GM21737 (cell line): Measurements from ENCODE around the gene GTF3C4.

Experiments
- ATAC-seq: cut with Tn5 transposase; IDR thresholded peaks from one replicate; pipeline ENCODE4 v1.9.1; 2021; ENCODE audit warnings: mild to moderate bottlenecking, moderate library complexity; ENCODE audit not compliant: unreplicated experiment

Gene GTF3C4

DNA sequence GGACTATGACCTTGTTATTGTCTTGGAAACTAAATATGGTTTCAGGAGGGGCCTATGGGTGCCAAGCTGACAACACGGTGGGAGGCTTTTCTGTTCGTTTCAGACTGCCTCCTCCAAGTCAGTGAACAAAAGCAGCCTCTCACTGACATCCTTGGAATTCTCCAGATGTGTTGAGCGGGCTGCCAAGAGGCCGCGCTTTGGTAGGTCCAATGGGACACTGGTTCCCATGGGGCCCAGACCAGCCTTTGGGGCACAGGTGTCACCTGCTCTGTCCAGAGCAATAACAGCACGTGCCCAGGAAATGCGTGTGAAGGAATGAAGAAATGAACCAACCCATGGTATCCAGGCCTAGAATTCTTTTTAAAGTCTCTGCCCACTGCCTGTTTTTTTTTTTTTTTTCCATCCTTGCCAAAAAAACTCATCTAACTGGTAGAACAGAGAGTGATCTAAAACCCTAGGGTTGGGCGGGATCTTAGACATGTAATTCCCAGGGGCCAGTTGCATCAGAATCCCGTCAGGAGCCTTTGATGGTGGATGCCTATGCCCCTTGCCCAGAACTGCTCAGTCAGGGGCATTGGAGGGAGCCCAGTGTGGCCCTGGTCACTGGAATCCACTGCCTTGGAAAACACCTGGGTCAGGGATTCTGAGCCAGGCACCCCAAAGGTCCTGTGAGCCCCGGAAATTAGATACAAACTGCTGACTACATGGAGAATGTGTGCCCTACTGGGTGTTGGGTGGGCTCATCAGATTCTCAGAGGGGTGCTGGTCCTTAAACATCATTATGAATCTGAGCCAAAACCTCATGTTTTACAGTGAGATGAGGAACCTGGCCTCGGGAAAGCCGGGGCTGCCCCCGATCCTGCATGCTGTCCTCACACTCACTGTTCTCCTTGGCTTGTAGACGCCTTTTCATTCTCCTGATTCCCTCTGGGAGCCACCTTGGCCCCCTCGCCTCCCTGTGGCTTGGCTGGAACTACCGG is 60.1 kb downstream of the GTF3C4 start:
- ATAC-seq, result no peak

DNA sequence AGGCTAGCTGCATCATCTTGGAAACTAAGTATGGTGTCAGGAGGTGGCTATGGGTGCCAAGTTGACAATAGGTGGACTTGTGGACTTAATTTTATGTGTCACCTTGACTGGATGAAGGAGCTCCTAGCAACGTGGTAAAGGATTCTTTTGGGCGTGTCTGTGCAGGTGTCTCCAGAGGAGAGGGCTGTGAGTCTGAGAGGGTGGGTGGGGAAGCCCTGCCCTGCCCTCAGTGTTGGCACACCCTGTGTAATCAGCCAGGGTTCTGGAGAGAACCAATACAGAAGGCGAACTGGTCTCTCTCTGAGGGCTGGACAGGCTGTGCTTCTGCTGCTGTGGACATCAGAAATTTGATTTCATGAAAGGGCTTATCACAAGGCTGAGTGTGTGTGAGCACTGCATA is 61.0 kb downstream of the GTF3C4 start:
- ATAC-seq, result no peak

DNA sequence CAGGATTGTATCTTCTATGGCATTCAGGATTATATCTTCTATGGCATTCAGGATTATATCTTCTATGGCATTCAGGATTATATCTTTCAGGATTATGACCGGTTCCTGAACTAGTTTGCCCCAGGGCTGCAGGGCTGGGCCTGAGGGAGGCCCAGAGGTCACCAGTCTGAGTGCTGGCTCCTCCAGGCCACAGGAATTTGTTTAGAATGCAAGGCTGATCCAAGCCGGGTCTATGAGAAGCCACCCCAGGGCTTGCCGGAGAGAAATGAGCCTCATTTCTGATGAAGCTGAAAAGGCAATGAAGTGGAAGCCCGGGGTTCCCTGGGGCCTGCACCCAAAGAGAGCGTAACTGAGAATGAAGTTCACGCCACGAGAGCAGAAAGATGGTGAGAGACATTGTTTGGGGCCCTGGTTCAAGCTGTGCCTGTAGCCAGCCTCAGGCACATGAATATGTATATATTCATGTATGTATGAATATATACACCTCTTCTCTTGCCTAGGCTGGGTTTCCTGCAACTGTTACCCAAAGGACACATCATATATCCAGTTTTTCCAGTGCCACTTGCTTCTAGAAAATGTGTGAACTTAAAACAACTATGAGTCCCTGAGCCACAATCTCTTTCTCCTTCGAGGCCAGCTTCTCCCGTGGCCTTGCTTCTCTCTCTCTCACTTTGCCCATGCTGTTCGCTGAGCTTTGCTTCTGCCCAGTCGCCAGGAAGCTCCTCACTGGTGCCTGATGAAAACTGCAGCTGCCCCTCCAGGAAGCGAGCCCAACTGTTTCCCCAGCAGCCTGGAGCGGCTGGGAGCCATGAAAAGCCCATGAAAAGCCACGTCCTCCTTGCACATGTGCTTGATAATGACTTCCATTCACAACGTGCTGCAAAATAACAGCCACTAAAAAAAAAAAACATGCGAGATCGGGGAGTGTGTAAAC is 62.3 kb downstream of the GTF3C4 start:
- no peak for ATAC-seq

DNA sequence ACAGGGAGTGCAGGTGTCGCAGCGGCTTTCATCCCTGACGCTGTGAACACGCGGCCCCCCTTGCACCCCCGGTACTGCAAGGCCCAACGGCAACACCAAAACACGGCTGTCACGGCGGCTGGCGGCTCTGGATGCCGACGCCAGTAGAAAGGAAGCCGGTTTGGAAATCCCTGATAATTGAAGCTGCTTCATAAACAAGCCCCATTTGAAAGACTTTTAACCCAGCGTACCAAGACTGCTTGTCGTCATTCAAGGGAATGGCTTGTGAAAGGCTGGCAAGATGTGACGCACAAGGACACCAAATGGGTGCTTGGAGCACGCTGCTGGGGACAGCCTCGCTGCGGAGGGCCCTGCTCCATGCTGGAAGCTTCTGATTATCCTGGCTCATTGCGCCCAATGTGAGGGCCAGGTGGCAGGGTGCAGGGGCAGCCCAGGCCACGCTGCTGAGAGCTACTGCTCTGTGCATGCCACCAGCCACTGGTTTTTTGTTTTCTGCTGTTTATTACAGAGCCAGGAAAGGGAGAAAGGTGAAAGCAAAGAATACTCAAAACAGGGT is 63.1 kb downstream of the GTF3C4 start:
- no peak for ATAC-seq

DNA sequence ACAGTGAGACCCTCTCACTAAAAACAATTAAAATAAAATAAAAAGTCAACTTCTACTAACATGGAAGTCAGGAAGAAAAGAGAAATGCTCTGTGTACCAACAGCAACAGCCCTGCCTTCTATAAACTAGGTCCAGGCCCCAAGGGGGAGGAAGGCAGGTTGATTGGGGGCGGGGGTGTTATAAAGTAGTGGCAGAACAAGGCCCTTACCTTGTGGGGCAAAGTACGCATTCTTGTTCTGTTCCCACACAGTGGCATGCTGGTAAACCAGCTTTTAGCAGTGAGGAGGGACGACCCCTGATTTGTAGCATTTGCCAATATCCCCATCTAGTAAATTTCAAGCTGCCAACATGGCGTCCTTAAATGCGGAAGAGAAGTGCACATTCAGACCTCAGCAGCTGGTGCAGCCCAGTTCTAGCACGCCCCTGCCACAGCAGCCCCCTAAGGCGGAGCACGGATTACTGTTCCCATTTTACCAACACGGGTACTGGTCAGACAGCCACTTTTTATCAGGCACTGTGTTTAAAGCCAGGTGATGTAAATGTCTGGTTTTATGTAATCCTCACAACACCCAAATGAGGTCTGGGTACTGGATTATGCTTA is 69.5 kb downstream of the GTF3C4 start:
- ATAC-seq, result no peak

DNA sequence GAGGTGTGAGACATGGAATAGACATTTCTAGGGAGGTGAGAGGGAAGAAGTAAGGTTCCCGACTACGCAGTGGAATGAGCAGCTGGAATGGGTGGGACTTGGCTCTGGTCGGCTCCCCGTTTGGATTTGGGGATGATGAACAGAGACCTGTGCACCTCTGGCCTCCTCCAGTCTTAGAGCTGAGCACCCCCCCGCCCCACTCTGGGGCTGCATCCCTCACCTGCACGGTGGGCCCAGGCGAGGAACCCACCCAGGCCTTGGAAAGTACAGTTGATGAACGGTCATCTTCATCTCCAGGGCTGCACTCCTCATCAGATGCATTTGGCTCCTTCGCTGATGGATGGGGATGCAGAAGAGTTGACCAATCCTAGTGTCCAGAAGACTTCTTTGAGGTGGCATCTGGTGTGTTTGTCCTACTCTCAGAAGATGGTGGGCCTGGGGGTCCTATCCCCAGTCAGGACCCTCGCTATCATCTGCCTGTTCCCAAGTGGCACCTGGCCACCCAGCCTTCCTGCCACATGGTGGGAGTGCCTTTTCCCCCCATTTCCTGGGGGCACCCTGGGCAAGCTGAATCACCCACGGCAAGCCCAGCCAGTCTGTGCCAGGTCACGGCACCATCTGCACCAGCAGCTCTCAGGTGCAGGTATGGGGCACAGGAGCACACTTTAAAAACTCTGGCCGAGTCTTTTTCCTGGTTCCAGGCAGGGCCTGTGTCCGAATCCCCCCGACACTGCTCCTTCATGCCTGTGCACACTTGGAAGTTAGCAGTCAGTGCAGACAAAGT is 70.5 kb downstream of the GTF3C4 start:
- no peak for ATAC-seq

DNA sequence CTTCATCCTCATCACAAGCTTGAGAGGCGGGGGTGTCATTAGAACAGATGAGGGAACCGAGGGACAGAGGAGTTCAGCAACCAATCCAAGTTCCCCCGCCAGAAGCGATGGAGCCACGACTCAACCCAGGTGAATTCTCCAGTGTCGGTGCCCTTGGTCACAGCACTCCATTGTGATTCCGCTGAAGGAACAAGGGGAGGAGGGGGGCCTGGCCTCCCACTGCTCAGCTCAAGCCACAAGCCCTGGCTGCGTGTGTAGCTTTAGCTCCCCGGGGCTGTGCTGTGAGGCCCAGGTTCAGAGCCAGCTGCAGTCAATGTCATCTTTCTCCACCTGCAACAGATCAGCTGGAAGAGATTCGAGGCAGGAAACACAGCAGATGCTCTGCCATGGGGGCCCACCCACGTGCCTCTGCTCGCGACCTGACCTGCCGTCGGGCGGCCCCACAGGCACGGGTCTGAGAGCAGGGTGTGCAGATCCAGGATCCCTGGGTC is 72.6 kb downstream of the GTF3C4 start:
- ATAC-seq, result no peak

DNA sequence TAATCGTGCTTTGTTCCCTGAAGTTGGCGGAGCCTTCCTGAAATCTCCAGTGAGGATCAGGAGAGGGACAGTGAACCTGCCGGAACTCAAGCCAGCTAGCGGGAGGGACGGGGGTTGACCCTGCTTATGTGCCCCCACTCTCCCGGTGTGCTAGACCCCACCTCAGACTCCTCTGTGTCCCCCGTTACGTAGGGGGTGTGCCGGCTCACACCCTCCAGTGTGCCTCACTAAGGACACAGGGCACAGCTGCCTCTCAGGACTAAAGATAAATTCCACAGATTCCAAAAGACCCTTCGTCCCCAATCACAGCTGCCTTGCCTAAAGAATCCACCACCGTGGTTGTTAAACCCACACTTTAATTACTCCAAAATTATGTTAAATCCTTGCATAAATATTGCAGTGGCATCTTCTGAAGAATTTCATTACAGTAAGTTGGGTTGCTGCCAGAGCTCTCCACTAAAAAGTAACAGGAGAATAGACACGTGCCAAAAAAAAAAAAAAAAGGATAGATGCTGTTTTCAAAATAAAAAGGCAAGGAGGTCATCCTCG is 73.7 kb downstream of the GTF3C4 start:
- ATAC-seq, result no peak
